Right lobe of liver (tissue), 6 donors: ENCODE results near the gene FAM120AOS. TPM values are rescaled to one million over a fixed set of nuclear protein-coding genes. Genes with fewer than 3 reads are reported as not detected.

Experiments used
- ATAC-seq, 4 donors: fragments of 200-7000 bp; cut with Tn5 transposase; one replicate each; pipeline ENCODE4 v1.9.1; 2020; ENCODE audit warnings: mild to moderate bottlenecking in 4 of 4, moderate library complexity in 4 of 4
- DNase-seq, 3 donors: peaks; one replicate each; pipeline ENCODE4 v3.0.0-alpha.2; 2020
- H3K27ac ChIP-seq, 3 donors: fragments of 200-600 bp; one replicate each; pipeline ENCODE4 v1.8.0; 2022
- H3K27me3 ChIP-seq, 2 donors: fragments of 200-600 bp; one replicate each; pipeline ENCODE4 v1.8.0; 2022
- H3K36me3 ChIP-seq, 4 donors: fragments of 200-600 bp; sonication (generic) in 1 of 4; one replicate each; pipeline versions ENCODE4 v1.5.1 to v1.8.0; 2017 to 2022; ENCODE audit warnings: control low read depth in 1 of 4
- H3K4me1 ChIP-seq, 4 donors: fragments of 200-600 bp; sonication (generic) in 1 of 4; one replicate each; pipeline versions ENCODE4 v1.5.1 to v1.8.0; 2017 to 2022; ENCODE audit warnings: control low read depth in 1 of 4
- H3K4me3 ChIP-seq, 3 donors: fragments of 200-600 bp; one replicate each; pipeline ENCODE4 v1.8.0; 2022
- H3K9me3 ChIP-seq, 4 donors: fragments of 200-600 bp; sonication (generic) in 1 of 4; one replicate each; pipeline versions ENCODE4 v1.5.1 to v1.8.0; 2017 to 2022; ENCODE audit warnings: control low read depth in 1 of 4
- POLR2A ChIP-seq: fragments of 450-650 bp; IDR thresholded peaks from one replicate; pipeline ENCODE4 v1.6.1; 2017; ENCODE audit warnings: antibody characterized with exemption, mild to moderate bottlenecking
- WGBS: methylation state at CpG from one replicate; pipeline ENCODE4 v1.1.6; 2018; ENCODE audit warnings: low coverage, low lambda C conversion rate; ENCODE audit not compliant: insufficient coverage; ENCODE audit errors: missing lambda C conversion rate; 5-methylcytosine and 5-hydroxymethylcytosine counted together
- intact Hi-C, 2 donors: fragments of 100-400 bp; cut with DNase I; formaldehyde crosslinking; loops; one replicate each; pipeline versions ENCODE4 v1.11.2 to v1.14.1; 2022
- total RNA-seq, 6 experiments: library from RNA; depleted of rRNA in 2 of 6; stranded (reverse); fragments of >200 nt in 2 of 6; fragmentation: NEBNext Ultra II Directional in 3 of 6; extraction: Animal tissue kit (Norgen Biotek cat#: 25700) in 3 of 6; gene quantifications; one replicate each; pipeline versions ENCODE4 v1.1.0 to v1.2.4, GENCODE V29; 2016 to 2023
- TF ChIP-seq, protein P1 (sequence below), 4 donors: fragments of 200-600 bp in 3 of 4; fragments of 450-650 bp in 1 of 4; IDR thresholded peaks; one replicate each; pipeline versions ENCODE4 v1.5.1 to v1.8.0; 2016 to 2022; ENCODE audit warnings: antibody characterized with exemption in 4 of 4, mild to moderate bottlenecking in 2 of 4
- donor health status: DM: no; HTN: yes; CAD: no.
- donor health status: DM: no; HTN: no; CAD: no.
- donor health status: DM: no; HTN: no; CAD: no.
- donor health status: DM: no; HTN: yes; CAD: no.
- donor health status: DM: no; HTN: yes; CAD: no.

FAM120AOS gene
- total RNA-seq, 6 experiments from 2014 or later: 14.4 to 20.8 (median 17.9) TPM

DNA sequence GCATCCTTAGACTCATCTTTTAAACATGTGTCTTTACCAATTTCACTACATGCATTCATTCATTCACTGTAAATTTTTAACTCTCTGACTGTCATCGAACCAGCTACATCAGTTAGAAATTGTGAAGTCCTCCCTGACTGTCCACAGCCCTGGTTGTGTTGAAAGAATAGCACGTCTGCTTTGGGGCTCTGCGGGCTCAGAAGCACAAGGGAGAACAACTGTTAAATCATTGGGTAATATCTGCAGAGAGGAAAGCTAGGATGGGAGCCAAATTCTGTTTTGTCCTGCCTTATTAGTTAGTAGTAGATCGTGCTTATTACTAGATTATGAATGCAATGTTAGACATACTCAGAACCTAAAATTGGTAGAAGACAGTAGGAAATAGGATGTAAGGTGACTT is 26.3 kb upstream of the FAM120AOS start:
- ATAC-seq: no peak
- 71% methylated on average over 4 of the region's 4 CpGs for WGBS

DNA sequence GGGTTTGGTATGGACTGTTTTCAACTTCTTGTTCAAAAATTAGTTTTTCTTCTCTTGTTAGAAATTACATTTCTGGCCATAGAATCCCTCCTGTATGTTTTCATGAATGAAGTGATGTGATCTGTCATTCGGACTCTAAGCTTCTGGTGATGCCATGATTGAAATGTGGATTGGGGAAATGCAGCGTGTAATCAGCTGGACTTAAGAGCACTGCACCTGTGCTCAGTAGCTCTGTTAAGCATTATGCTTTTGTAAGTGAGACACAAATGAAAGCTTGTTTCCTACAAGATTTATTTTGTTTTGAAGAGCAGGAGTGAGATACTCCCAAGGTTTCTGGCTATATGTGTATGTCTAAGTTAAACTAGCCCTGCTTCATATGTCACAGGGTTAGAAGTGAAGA is 24.0 kb upstream of the FAM120AOS start:
- Histone ChIP-seq H3K4me3 (no peak overlapping the region), H3K9me3 (no peaks in the 10 kb centered on the region), H3K27ac (no peak overlapping the region), H3K4me1 (no peaks in the 10 kb centered on the region), H3K27me3 (no peaks in the 10 kb centered on the region), H3K36me3 (peaks cover 0 to 10% (median 0%) of the 10 kb centered on the region in 4 donors)
- TF ChIP-seq, protein P1, sequence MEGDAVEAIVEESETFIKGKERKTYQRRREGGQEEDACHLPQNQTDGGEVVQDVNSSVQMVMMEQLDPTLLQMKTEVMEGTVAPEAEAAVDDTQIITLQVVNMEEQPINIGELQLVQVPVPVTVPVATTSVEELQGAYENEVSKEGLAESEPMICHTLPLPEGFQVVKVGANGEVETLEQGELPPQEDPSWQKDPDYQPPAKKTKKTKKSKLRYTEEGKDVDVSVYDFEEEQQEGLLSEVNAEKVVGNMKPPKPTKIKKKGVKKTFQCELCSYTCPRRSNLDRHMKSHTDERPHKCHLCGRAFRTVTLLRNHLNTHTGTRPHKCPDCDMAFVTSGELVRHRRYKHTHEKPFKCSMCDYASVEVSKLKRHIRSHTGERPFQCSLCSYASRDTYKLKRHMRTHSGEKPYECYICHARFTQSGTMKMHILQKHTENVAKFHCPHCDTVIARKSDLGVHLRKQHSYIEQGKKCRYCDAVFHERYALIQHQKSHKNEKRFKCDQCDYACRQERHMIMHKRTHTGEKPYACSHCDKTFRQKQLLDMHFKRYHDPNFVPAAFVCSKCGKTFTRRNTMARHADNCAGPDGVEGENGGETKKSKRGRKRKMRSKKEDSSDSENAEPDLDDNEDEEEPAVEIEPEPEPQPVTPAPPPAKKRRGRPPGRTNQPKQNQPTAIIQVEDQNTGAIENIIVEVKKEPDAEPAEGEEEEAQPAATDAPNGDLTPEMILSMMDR (IDR thresholded peaks at IDR 0.05): no peak
- TF ChIP-seq POLR2A: no peak
- 84% methylated on average over 2 of the region's 2 CpGs for WGBS
- intact Hi-C loops: no loop called here
- DNase-seq: no peak
- ATAC-seq: no peak

More for the DNA sequence above, 26.3 kb upstream of the FAM120AOS start:
- DNase-seq: no peak
- H3K4me1 ChIP-seq: no peaks in the 10 kb centered on the region
- TF ChIP-seq, protein P1 (IDR thresholded peaks at IDR 0.05): no peak
- TF ChIP-seq POLR2A: no peak
- peaks cover 0 to 8% (median 0%) of the 10 kb centered on the region in 4 donors for H3K36me3 ChIP-seq
- intact Hi-C loops: no loop called here
- H3K27me3 ChIP-seq: no peaks in the 10 kb centered on the region
- no peaks in the 10 kb centered on the region for H3K9me3 ChIP-seq
- no peak overlapping the region for H3K4me3 ChIP-seq
- no peak overlapping the region for H3K27ac ChIP-seq

DNA sequence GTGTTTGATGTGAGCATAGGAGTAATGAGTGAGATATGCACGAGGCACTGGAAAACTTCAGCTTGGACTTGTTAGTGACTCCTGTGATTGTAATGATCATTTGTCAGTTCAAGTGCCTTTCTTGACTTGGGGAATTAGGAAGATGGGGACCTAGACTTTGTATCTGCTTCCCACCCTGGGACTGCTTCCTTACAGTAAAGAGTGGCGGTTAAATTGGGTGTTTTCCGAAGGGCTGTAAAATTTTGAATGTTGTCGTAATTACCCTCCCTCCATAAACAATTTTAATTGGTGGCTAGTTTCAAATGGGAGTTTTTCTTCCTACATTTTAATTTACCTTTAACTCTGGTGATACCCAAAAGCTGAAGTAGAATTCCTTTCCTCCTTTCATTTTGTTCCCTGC is 23.5 kb upstream of the FAM120AOS start:
- DNase-seq: no peak
- Histone ChIP-seq H3K27ac (no peak overlapping the region), H3K36me3 (peaks cover 0 to 10% (median 0%) of the 10 kb centered on the region in 4 donors), H3K4me1 (no peaks in the 10 kb centered on the region), H3K9me3 (no peaks in the 10 kb centered on the region), H3K27me3 (no peaks in the 10 kb centered on the region), H3K4me3 (no peak overlapping the region)
- 89% methylated on average over 4 of the region's 4 CpGs for WGBS
- TF ChIP-seq POLR2A: no peak
- TF ChIP-seq, protein P1 (IDR thresholded peaks at IDR 0.05): no peak
- ATAC-seq: no peak
- intact Hi-C loops: no loop called here

DNA sequence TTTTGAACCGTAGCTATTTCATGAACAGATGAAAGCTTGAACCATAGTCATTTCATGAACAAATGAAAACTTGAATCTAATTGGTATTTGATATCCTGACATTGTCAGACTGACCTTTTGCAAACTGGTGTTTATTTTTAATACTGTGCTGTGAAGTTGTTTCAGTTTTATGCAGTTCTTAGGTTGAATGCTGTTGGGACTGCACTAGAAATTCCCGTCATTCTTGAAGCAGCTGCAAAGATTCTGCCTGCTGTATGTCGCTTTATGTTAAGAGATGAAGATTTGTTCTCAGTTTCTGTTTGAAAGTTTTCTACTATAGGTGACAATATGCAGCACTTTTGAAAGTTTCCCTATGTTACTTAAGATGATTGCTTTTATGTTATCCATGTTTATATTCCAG is 22.5 kb upstream of the FAM120AOS start:
- intact Hi-C loops: no loop called here
- Histone ChIP-seq H3K4me1 (peaks cover 0 to 4% (median 0%) of the 10 kb centered on the region in 4 donors), H3K36me3 (peaks cover 0 to 10% (median 0%) of the 10 kb centered on the region in 4 donors), H3K27me3 (no peaks in the 10 kb centered on the region), H3K4me3 (no peak overlapping the region), H3K27ac (no peak overlapping the region), H3K9me3 (no peaks in the 10 kb centered on the region)
- ATAC-seq: no peak
- WGBS: 65% methylated on average over 3 of the region's 3 CpGs
- no peak for DNase-seq
- TF ChIP-seq, protein P1 (IDR thresholded peaks at IDR 0.05): no peak
- no peak for TF ChIP-seq POLR2A

DNA sequence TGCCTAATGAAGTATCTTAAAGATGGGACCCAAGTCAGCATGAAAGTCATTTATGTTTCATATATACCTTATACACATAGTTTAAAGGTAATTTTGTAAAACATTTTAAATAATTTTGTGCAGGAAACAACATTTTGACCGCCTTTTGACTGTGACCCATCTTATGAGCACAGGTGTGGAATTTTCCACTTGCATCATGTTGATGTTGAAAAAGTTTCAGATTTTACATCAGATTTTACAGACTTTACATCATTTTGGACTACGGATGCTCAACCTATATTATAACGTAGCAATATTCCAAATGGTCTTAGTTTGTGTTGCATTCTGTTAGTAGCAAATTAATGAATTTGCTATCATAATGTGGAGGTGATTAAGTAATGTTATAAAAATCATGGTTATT is 21.7 kb upstream of the FAM120AOS start:
- TF ChIP-seq, protein P1 (IDR thresholded peaks at IDR 0.05): no peak
- no peak for TF ChIP-seq POLR2A
- Histone ChIP-seq H3K4me1 (peaks cover 0 to 11% (median 0%) of the 10 kb centered on the region in 4 donors), H3K9me3 (no peaks in the 10 kb centered on the region), H3K27ac (no peak overlapping the region), H3K4me3 (no peak overlapping the region), H3K36me3 (peaks cover 0 to 10% (median 0%) of the 10 kb centered on the region in 4 donors), H3K27me3 (no peaks in the 10 kb centered on the region)
- intact Hi-C loops: no loop called here
- 88% methylated on average over 3 of the region's 3 CpGs for WGBS
- DNase-seq: no peak
- ATAC-seq: no peak
